ENCODE results near the gene SMG6. TPM values are rescaled to one million over a fixed set of nuclear protein-coding genes. Genes with fewer than 3 reads are reported as not detected.
"Not testable (repeated sequence)": the region's sequence is repeated elsewhere in the genome, so short reads cannot be mapped to it uniquely, and the experiment has no call there.

The SMG6 gene
- polyA plus RNA-seq, 1 of the 3 experiments (the other 2 are of a cell fraction) = 15.7 TPM

DNA sequence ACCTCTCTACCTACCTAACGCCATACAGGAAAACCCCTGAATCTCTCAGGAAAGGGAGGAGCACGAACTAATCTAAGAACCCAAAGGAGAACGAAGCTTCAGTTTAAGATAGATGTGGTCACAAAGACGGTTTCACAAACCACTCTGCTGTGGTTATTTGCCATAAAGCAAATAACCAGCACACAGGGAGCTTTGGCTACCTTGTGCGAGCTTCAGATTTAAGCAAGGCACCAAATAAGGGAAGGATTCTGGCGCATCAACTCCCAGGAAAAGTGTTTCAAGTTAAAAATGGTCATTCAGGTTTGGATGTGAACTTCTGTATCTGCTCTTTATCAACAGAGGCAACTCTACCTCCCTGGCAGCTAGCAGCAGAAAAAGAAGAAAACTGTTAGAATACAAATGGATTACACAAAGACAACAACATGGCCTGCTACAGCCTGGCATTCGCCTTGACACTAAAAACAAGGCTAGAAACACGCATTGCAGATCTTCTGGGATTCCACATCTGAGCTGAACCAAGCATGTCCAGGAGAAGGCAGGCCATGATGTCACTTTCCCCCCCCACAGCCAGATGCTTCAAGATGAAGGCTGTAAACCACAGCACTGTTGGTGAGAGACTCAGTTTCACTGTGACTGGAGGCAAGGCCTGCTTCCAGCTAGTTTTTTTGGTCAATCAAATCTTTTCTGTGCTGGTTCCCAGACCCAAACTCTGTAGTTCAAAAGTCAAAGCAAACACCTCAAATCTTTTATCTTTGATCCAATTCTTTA lies 43.6 kb downstream of the SMG6 start:
- Histone ChIP-seq H3K27me3 (ENCODE audit: insufficient read depth) (no peaks in the 10 kb centered on the region), H3F3A (replicated peaks; ENCODE audit: insufficient read depth) (peaks cover 28% of the 10 kb centered on the region), H3K79me2 (ENCODE audit: insufficient read depth) (peaks cover 54% of the 10 kb centered on the region), H3K4me2 (no peak overlapping the region), H3K4me3 (ENCODE audit: low read depth in 2 of 2, low read length in 1 of 2) (no peak overlapping the region), H3K27ac (ENCODE audit: low read depth in 2 of 2, low read length in 1 of 2) (no peak overlapping the region; a peak in 1 of 4 replicates), H2AFZ (ENCODE audit: low read depth) (no peak overlapping the region), H3K9me2 (no peaks in the 10 kb centered on the region), H3K36me3 (replicated peaks in 1 of 2; ENCODE audit: control insufficient read depth in 1 of 2, insufficient read depth in 2 of 2, low read length in 1 of 2) (peaks cover 0 to 5% of the 10 kb centered on the region in 2 experiments), H3K9ac (no peak overlapping the region), H4K20me1 (ENCODE audit: insufficient read depth) (peaks cover 3% of the 10 kb centered on the region; the same call in 1 of the 2 replicates), H3K4me1 (ENCODE audit: control insufficient read depth in 1 of 2, insufficient read depth in 2 of 2, low read depth in 1 of 2, low read length in 1 of 2) (peaks cover 2 to 23% of the 10 kb centered on the region in 2 experiments; a peak in 3 of 4 replicates), H3K9me3 (no peaks in the 10 kb centered on the region)
- POLR2A ChIA-PET = no interaction called here
- WGBS (ENCODE audit: low lambda C conversion rate) = 91% methylated on average over 8 of the region's 8 CpGs
- TF ChIP-seq CHD2 (IDR thresholded peaks at IDR 0.05; ENCODE audit: low read length, partially characterized antibody) (no peak), GABPA (IDR thresholded peaks at IDR 0.05; ENCODE audit: low read depth) (no peak), RAD21 (IDR thresholded peaks at IDR 0.05; ENCODE audit: low read length) (no peak), SMC3 (IDR thresholded peaks at IDR 0.05; ENCODE audit: low read depth, low read length) (no peak), RFX5 (IDR thresholded peaks at IDR 0.05; ENCODE audit: low read length) (no peak), GATA2 (CRISPR knock-in tag; IDR thresholded peaks at IDR 0.05) (no peak), SIN3A (IDR thresholded peaks at IDR 0.05; ENCODE audit: borderline replicate concordance, low read depth, low read length) (no peak), RCOR1 (IDR thresholded peaks at IDR 0.05; ENCODE audit: low read length) (no peak), NFIC (IDR thresholded peaks at IDR 0.05; ENCODE audit: borderline replicate concordance) (no peak)
- TF ChIP-seq, protein P1, sequence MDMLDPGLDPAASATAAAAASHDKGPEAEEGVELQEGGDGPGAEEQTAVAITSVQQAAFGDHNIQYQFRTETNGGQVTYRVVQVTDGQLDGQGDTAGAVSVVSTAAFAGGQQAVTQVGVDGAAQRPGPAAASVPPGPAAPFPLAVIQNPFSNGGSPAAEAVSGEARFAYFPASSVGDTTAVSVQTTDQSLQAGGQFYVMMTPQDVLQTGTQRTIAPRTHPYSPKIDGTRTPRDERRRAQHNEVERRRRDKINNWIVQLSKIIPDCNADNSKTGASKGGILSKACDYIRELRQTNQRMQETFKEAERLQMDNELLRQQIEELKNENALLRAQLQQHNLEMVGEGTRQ (IDR thresholded peaks at IDR 0.05; ENCODE audit: borderline replicate concordance, low read depth, low read length) = no peak
- TF ChIP-seq, protein P2, sequence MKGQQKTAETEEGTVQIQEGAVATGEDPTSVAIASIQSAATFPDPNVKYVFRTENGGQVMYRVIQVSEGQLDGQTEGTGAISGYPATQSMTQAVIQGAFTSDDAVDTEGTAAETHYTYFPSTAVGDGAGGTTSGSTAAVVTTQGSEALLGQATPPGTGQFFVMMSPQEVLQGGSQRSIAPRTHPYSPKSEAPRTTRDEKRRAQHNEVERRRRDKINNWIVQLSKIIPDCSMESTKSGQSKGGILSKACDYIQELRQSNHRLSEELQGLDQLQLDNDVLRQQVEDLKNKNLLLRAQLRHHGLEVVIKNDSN (IDR thresholded peaks at IDR 0.05; ENCODE audit: borderline replicate concordance, low read depth) = no peak
- TF ChIP-seq, protein P3, sequence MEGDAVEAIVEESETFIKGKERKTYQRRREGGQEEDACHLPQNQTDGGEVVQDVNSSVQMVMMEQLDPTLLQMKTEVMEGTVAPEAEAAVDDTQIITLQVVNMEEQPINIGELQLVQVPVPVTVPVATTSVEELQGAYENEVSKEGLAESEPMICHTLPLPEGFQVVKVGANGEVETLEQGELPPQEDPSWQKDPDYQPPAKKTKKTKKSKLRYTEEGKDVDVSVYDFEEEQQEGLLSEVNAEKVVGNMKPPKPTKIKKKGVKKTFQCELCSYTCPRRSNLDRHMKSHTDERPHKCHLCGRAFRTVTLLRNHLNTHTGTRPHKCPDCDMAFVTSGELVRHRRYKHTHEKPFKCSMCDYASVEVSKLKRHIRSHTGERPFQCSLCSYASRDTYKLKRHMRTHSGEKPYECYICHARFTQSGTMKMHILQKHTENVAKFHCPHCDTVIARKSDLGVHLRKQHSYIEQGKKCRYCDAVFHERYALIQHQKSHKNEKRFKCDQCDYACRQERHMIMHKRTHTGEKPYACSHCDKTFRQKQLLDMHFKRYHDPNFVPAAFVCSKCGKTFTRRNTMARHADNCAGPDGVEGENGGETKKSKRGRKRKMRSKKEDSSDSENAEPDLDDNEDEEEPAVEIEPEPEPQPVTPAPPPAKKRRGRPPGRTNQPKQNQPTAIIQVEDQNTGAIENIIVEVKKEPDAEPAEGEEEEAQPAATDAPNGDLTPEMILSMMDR (IDR thresholded peaks at IDR 0.05) = no peak
- CTCF ChIA-PET = interaction anchor here (0.6 to 4.8 kb wide), 5 partner anchors 12 to 205 kb away, joined by 3 to 38 read pairs (median 4); partner anchors contain the start of gene HIC1
- no peak for DNase-seq

DNA sequence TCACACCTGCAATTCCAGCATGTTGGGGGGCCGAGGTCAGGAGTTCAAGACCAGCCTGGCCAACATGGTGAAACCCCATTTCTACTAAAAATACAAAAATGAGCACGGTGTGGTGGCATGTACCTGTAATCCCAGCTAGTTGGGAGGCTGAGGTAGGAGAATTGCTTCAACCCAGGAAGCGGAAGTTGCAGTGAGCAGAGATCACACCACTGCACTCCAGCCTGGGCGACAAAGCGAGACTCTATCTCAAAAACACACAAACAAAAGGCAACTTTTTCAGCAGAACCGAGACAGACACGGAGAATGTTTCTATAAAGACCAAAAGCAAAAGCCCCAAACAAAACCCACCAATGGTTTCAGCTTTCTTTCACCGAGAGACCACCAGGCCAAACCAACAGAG lies 44.8 kb downstream of the SMG6 start:
- H3K27me3 ChIP-seq (ENCODE audit: insufficient read depth); H2AFZ ChIP-seq (ENCODE audit: low read depth); H3K9me2 ChIP-seq; H3K4me2 ChIP-seq; H3K4me3 ChIP-seq (ENCODE audit: low read depth in 2 of 2, low read length in 1 of 2); H3K36me3 ChIP-seq (replicated peaks in 1 of 2; ENCODE audit: control insufficient read depth in 1 of 2, insufficient read depth in 2 of 2, low read length in 1 of 2); H4K20me1 ChIP-seq (ENCODE audit: insufficient read depth); H3K9me3 ChIP-seq; POLR2A ChIA-PET; DNase-seq; H3K27ac ChIP-seq (ENCODE audit: low read depth in 2 of 2, low read length in 1 of 2); H3K9ac ChIP-seq: not testable (repeated sequence)
- Histone ChIP-seq H3F3A (replicated peaks; ENCODE audit: insufficient read depth) (peaks cover 22% of the 10 kb centered on the region), H3K4me1 (ENCODE audit: control insufficient read depth in 1 of 2, insufficient read depth in 2 of 2, low read depth in 1 of 2, low read length in 1 of 2) (peaks cover 2 to 15% of the 10 kb centered on the region in 2 experiments; a peak in 3 of 4 replicates), H3K79me2 (ENCODE audit: insufficient read depth) (peaks cover 49% of the 10 kb centered on the region)
- WGBS (ENCODE audit: low lambda C conversion rate) = 94% methylated on average over 8 of the region's 8 CpGs
- CTCF ChIA-PET = interaction anchor here (1.5 to 4.8 kb wide), 3 partner anchors 13 to 204 kb away, joined by 3 to 38 read pairs (median 4); partner anchors contain the start of gene HIC1
